Measurements from ENCODE around the gene NKX3-2. TPM values are rescaled to one million over a fixed set of nuclear protein-coding genes. Genes with fewer than 3 reads are reported as not detected.

Gene NKX3-2
- total RNA-seq, 1 experiment from 2014 or later: not detected

DNA sequence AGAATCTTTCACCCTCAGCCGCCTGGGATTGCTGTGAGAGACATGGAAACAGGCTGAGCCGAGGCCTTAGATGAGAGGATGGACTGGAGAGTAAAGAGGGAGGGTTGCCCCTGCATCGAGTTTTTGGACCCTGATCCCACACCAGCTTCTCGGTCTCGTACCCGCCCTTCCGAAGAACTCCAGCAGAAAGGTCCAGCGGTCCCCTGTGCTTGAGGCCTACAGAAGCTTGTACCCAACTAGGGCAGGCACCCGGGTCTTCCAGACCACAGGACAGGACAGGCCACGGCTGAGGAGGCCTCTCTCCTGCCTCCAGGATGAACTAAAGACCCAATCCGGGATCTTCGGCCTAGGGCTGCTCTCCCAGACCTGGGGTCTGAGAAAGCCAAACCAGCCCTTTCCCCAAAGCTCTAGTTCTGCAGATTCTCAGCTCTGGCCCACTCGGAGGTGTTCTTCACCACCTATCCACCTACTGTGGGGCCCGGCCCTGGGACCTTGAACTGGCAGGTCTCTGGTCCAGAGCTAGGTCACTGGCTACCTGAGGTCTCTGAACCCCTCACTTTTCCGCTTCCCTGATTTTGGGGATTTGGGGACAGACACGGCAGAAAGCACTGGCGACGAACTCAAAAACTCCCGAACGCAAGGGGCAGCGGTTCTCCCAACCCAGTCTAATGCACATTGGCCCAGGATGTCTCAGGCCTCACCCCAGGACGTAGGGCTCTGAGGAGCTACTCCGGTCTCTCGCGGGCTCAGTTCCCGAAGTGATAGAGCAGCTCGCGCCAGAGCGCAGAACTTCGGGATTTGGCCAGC lies 1.1 kb downstream of the NKX3-2 start:
- H3K4me1 ChIP-seq (ENCODE audit: low read length): peaks cover 11% of the 10 kb centered on the region
- H3K4me3 ChIP-seq (ENCODE audit: low read length): no peak overlapping the region
- no peaks in the 10 kb centered on the region for H3K9me2 ChIP-seq (replicated peaks; ENCODE audit: insufficient read depth, low read length)
- H3K9ac ChIP-seq (ENCODE audit: low read length): no peak overlapping the region
- H4K20me1 ChIP-seq (ENCODE audit: insufficient read depth, low read depth, low read length): no peaks in the 10 kb centered on the region
- no peaks in the 10 kb centered on the region; the same call in 1 of the 2 replicates for H3K27me3 ChIP-seq (ENCODE audit: low read length)
- H3K79me2 ChIP-seq (ENCODE audit: low read length): no peaks in the 10 kb centered on the region
- no peak for DNase-seq
- H3K27ac ChIP-seq (ENCODE audit: low read length): no peak overlapping the region
- no peaks in the 10 kb centered on the region for H3K36me3 ChIP-seq (ENCODE audit: insufficient read depth, low read length)
- no peaks in the 10 kb centered on the region for H3K9me3 ChIP-seq (ENCODE audit: low read length)
- H3K4me2 ChIP-seq (ENCODE audit: low read depth, low read length, poor library complexity, severe bottlenecking): no peak overlapping the region
- no peak overlapping the region for H2AFZ ChIP-seq (ENCODE audit: low read length)

DNA sequence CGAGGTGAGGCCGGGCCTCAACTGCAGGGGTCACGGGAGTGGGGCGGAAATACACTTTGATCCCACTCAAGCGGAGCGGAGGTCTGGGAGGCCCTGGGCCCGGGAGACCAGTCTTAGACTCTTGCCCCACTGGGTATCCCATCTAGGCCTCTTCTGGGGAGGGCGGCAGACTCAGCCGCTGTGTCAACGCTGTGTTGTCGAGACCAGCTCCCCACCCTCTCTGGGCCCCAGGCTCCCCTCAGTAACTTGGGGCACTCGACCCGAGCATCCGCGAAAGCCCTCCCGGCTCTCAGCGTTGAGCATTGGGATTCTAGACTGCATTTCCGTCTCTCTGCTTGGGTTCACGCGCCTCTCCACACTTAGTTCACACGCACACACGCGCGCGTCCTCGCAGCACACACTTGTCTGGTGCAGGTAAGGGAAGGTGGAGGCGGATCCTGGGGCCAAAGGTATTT lies 1.7 kb downstream of the NKX3-2 start:
- Histone ChIP-seq H3K27ac (ENCODE audit: low read length) (no peak overlapping the region), H3K9me2 (replicated peaks; ENCODE audit: insufficient read depth, low read length) (no peaks in the 10 kb centered on the region), H3K9ac (ENCODE audit: low read length) (no peak overlapping the region), H3K79me2 (ENCODE audit: low read length) (no peaks in the 10 kb centered on the region), H3K9me3 (ENCODE audit: low read length) (no peaks in the 10 kb centered on the region), H3K4me1 (ENCODE audit: low read length) (peaks cover 8% of the 10 kb centered on the region), H2AFZ (ENCODE audit: low read length) (no peak overlapping the region), H3K27me3 (ENCODE audit: low read length) (no peaks in the 10 kb centered on the region; the same call in 1 of the 2 replicates), H3K4me2 (ENCODE audit: low read depth, low read length, poor library complexity, severe bottlenecking) (no peak overlapping the region), H4K20me1 (ENCODE audit: insufficient read depth, low read depth, low read length) (no peaks in the 10 kb centered on the region), H3K36me3 (ENCODE audit: insufficient read depth, low read length) (no peaks in the 10 kb centered on the region), H3K4me3 (ENCODE audit: low read length) (no peak overlapping the region)
- DNase-seq: no peak

DNA sequence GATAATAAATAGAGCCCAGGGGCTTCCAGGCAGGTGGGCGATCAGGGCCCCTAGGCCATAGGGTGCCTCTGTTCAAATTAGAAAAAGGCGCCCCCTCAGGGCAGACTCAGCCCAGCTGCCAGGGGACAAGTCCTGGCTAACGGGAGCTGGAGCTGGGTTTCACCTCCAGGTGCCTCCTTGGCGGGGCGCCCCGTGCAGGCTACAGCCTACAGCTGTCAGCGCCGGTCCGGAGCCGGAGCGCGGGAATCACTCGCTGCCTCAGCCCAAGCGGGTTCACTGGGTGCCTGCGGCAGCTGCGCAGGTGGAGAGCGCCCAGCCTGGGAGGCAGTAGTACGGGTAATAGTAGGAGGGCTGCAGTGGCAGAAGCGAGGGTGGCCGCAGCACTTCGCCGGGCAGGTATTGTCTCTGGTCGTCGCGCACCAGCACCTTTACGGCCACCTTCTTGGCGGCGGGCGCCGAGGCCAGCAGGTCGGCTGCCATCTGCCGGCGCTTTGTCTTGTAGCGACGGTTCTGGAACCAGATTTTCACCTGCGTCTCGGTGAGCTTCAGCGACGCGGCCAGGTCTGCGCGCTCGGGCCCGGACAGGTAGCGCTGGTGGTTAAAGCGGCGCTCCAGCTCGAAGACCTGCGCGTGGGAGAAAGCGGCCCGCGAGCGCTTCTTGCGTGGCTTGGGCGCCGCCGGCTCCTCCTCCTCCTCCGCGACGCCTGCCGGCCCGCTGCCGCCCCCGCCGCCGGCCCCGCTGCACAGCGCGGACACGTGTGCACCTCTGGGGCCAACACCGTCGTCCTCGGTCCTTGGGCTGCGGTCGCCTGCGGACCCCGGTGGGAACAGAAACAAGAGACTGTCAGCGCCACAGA lies 2.4 kb downstream of the NKX3-2 start:
- Histone ChIP-seq H3K9ac (ENCODE audit: low read length) (no peak overlapping the region), H3K4me1 (ENCODE audit: low read length) (peaks cover 3% of the 10 kb centered on the region), H3K4me3 (ENCODE audit: low read length) (no peak overlapping the region), H3K9me2 (replicated peaks; ENCODE audit: insufficient read depth, low read length) (no peaks in the 10 kb centered on the region), H3K27me3 (ENCODE audit: low read length) (no peaks in the 10 kb centered on the region; the same call in 1 of the 2 replicates), H3K79me2 (ENCODE audit: low read length) (no peaks in the 10 kb centered on the region), H3K4me2 (ENCODE audit: low read depth, low read length, poor library complexity, severe bottlenecking) (no peak overlapping the region), H2AFZ (ENCODE audit: low read length) (no peak overlapping the region), H4K20me1 (ENCODE audit: insufficient read depth, low read depth, low read length) (no peaks in the 10 kb centered on the region), H3K27ac (ENCODE audit: low read length) (no peak overlapping the region), H3K9me3 (ENCODE audit: low read length) (no peaks in the 10 kb centered on the region), H3K36me3 (ENCODE audit: insufficient read depth, low read length) (no peaks in the 10 kb centered on the region)
- DNase-seq: peak; percentile 52

GRCh38 chr4:13541176-13541604 lies 3.1 kb downstream of the NKX3-2 start:
- no peaks in the 10 kb centered on the region for H3K9me3 ChIP-seq (ENCODE audit: low read length)
- H4K20me1 ChIP-seq (ENCODE audit: insufficient read depth, low read depth, low read length): no peaks in the 10 kb centered on the region
- H3K9me2 ChIP-seq (replicated peaks; ENCODE audit: insufficient read depth, low read length): no peaks in the 10 kb centered on the region
- no peak overlapping the region for H3K27ac ChIP-seq (ENCODE audit: low read length)
- no peaks in the 10 kb centered on the region for H3K79me2 ChIP-seq (ENCODE audit: low read length)
- H3K4me2 ChIP-seq (ENCODE audit: low read depth, low read length, poor library complexity, severe bottlenecking): no peak overlapping the region
- no peak overlapping the region for H2AFZ ChIP-seq (ENCODE audit: low read length)
- no peak overlapping the region for H3K4me3 ChIP-seq (ENCODE audit: low read length)
- no peak overlapping the region for H3K9ac ChIP-seq (ENCODE audit: low read length)
- DNase-seq: no peak
- H3K4me1 ChIP-seq (ENCODE audit: low read length): no peaks in the 10 kb centered on the region
- H3K36me3 ChIP-seq (ENCODE audit: insufficient read depth, low read length): no peaks in the 10 kb centered on the region
- H3K27me3 ChIP-seq (ENCODE audit: low read length): no peaks in the 10 kb centered on the region

DNA sequence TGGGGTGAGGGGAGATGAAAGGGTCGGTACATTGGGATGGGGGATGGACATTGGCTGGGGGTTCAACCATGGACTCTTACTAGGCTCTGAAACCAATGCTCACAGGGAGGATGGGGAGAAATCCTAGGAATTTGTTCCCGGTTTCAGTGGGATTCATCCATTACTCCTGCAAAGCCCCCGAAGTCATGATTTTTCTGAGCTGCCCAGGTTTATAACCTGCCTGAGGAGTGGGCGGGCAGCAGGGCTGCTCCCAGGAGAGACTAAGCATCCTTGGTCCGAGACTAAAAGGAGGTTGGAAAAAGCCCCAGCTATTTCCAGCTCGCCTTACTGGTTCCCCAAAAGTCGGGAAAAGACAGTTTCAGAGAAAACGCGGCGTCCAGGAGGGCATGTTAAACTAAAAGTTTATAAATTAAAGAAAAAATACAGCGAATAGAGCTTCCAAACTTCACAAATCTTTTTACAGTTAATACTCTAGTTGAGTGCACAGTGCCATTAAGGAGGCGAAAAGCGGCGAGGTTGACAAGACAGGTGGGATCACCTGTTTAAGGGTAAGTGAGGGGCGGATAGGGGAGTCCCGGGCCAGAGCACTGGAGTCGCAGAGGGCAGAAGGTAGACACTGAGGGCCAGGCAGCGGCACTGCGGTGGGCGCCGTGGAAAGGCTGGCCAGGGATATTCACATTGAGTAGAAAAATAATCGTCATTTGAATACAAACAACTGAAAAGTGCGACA lies 3.7 kb downstream of the NKX3-2 start:
- DNase-seq: no peak
- no peaks in the 10 kb centered on the region for H4K20me1 ChIP-seq (ENCODE audit: insufficient read depth, low read depth, low read length)
- no peaks in the 10 kb centered on the region for H3K9me3 ChIP-seq (ENCODE audit: low read length)
- no peaks in the 10 kb centered on the region for H3K36me3 ChIP-seq (ENCODE audit: insufficient read depth, low read length)
- no peak overlapping the region for H3K4me2 ChIP-seq (ENCODE audit: low read depth, low read length, poor library complexity, severe bottlenecking)
- H3K9ac ChIP-seq (ENCODE audit: low read length): no peak overlapping the region
- no peak overlapping the region for H3K27ac ChIP-seq (ENCODE audit: low read length)
- no peaks in the 10 kb centered on the region for H3K9me2 ChIP-seq (replicated peaks; ENCODE audit: insufficient read depth, low read length)
- H3K79me2 ChIP-seq (ENCODE audit: low read length): no peaks in the 10 kb centered on the region
- H3K4me3 ChIP-seq (ENCODE audit: low read length): no peak overlapping the region
- no peak overlapping the region for H2AFZ ChIP-seq (ENCODE audit: low read length)
- H3K27me3 ChIP-seq (ENCODE audit: low read length): no peaks in the 10 kb centered on the region
- no peaks in the 10 kb centered on the region for H3K4me1 ChIP-seq (ENCODE audit: low read length)

- H3K9me3 ChIP-seq (ENCODE audit: low read length): no peaks in the 10 kb centered on the region
Observed at GRCh38 chr4:13539619-13540445, 4.5 kb downstream of the NKX3-2 start.

DNA sequence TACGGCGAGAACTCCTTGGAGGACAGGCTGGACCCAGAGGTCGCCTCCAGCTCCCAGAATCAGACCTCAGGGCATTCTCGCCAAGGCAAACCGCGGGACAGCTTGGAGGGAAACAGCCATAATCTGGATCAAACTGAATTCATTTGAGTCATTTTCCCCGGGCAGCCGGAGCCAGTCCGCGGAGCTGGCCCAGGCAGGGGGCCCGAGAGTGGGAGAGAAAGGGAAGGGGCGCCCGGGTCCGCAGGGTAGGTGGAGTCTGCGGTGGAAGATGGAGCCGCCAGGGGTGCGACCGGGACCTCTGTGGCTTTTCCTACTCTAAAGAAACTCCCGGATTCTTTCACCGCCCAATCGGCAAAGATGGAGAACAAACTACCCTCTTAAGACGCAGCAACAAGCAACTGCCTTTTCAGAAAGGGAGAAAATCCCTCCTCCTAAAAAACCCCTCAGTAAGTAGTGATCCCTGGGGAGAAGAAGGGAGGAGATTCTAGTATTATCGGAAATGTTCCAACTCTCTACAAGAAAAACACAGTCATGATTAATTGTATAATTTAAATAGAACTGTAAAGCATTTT lies 5.2 kb downstream of the NKX3-2 start:
- H3K79me2 ChIP-seq (ENCODE audit: low read length): no peaks in the 10 kb centered on the region
- no peak overlapping the region for H3K9ac ChIP-seq (ENCODE audit: low read length)
- no peak overlapping the region for H3K4me2 ChIP-seq (ENCODE audit: low read depth, low read length, poor library complexity, severe bottlenecking)
- no peaks in the 10 kb centered on the region for H3K36me3 ChIP-seq (ENCODE audit: insufficient read depth, low read length)
- no peak for DNase-seq
- no peaks in the 10 kb centered on the region for H3K9me2 ChIP-seq (replicated peaks; ENCODE audit: insufficient read depth, low read length)
- H3K4me3 ChIP-seq (ENCODE audit: low read length): no peak overlapping the region
- H3K4me1 ChIP-seq (ENCODE audit: low read length): no peaks in the 10 kb centered on the region
- no peak overlapping the region for H3K27ac ChIP-seq (ENCODE audit: low read length)
- no peaks in the 10 kb centered on the region for H4K20me1 ChIP-seq (ENCODE audit: insufficient read depth, low read depth, low read length)
- no peak overlapping the region for H2AFZ ChIP-seq (ENCODE audit: low read length)
- H3K9me3 ChIP-seq (ENCODE audit: low read length): no peaks in the 10 kb centered on the region
- H3K27me3 ChIP-seq (ENCODE audit: low read length): no peaks in the 10 kb centered on the region

More at GRCh38 chr4:13539619-13540445, 4.5 kb downstream of the NKX3-2 start:
- no peak overlapping the region for H3K9ac ChIP-seq (ENCODE audit: low read length)
- H3K4me3 ChIP-seq (ENCODE audit: low read length): no peak overlapping the region
- H3K4me1 ChIP-seq (ENCODE audit: low read length): no peaks in the 10 kb centered on the region
- H4K20me1 ChIP-seq (ENCODE audit: insufficient read depth, low read depth, low read length): no peaks in the 10 kb centered on the region
- no peaks in the 10 kb centered on the region for H3K9me2 ChIP-seq (replicated peaks; ENCODE audit: insufficient read depth, low read length)
- H3K27ac ChIP-seq (ENCODE audit: low read length): no peak overlapping the region
- H2AFZ ChIP-seq (ENCODE audit: low read length): no peak overlapping the region
- no peak for DNase-seq
- H3K27me3 ChIP-seq (ENCODE audit: low read length): no peaks in the 10 kb centered on the region
- H3K4me2 ChIP-seq (ENCODE audit: low read depth, low read length, poor library complexity, severe bottlenecking): no peak overlapping the region
- no peaks in the 10 kb centered on the region for H3K36me3 ChIP-seq (ENCODE audit: insufficient read depth, low read length)
- H3K79me2 ChIP-seq (ENCODE audit: low read length): no peaks in the 10 kb centered on the region
